ENCODE measurements around the gene CHDH. TPM values are rescaled to one million over a fixed set of nuclear protein-coding genes. Genes with fewer than 3 reads are reported as not detected.

The CHDH gene
- total RNA-seq, 1 donor from 2014 or later = 3.2 TPM

- Mint-ChIP-seq H3K27me3 (ENCODE audit: low read depth) (no peaks in the 10 kb centered on the region), H3K27ac (no peak overlapping the region), H3K36me3 (peaks cover 37% of the 10 kb centered on the region), H3K4me3 (no peak overlapping the region), H3K9me3 (no peaks in the 10 kb centered on the region), H3K4me1 (no peaks in the 10 kb centered on the region)
- no peak for DNase-seq (ENCODE audit: low spot score in 2 of 2, unreplicated experiment in 2 of 2)
- no peak for TF ChIP-seq CTCF (IDR thresholded peaks at IDR 0.05; ENCODE audit: unreplicated experiment)
Observed at GRCh38 chr3:53860196-53860595, 14.0 kb upstream of the CHDH start.

DNA sequence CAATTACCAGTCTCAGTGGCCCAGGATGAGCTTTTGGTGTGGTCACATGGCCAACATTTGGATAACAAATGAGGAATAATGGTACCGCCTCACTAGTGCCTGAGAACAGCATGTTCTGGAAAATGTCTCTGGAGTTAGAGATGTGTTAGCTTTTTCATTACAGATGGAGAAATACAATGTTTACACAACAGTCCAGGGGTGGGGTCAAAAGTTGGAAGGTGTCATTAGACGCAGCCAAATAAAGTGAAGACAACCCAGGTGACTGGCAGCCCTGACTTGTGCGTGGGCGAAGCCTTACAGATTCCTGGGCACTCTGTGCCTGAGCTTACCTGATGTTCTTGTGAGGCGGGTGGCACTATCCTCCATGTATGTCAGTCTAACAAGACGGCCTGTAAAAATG, 13.0 kb upstream of the CHDH start:
- Mint-ChIP-seq H3K27ac (no peak overlapping the region), H3K36me3 (peaks cover 29% of the 10 kb centered on the region), H3K27me3 (ENCODE audit: low read depth) (no peaks in the 10 kb centered on the region), H3K4me3 (no peak overlapping the region), H3K4me1 (no peaks in the 10 kb centered on the region), H3K9me3 (no peaks in the 10 kb centered on the region)
- no peak for DNase-seq (ENCODE audit: low spot score in 2 of 2, unreplicated experiment in 2 of 2)
- TF ChIP-seq CTCF (IDR thresholded peaks at IDR 0.05; ENCODE audit: unreplicated experiment) = no peak

GRCh38 chr3:53858096-53858741, 12.0 kb upstream of the CHDH start:
- Mint-ChIP-seq H3K4me1 (no peaks in the 10 kb centered on the region), H3K27me3 (ENCODE audit: low read depth) (no peaks in the 10 kb centered on the region), H3K27ac (no peak overlapping the region), H3K9me3 (no peaks in the 10 kb centered on the region), H3K4me3 (no peak overlapping the region), H3K36me3 (peaks cover 25% of the 10 kb centered on the region)
- no peak for DNase-seq (ENCODE audit: low spot score in 2 of 2, unreplicated experiment in 2 of 2)
- TF ChIP-seq CTCF (IDR thresholded peaks at IDR 0.05; ENCODE audit: unreplicated experiment) = no peak

DNA sequence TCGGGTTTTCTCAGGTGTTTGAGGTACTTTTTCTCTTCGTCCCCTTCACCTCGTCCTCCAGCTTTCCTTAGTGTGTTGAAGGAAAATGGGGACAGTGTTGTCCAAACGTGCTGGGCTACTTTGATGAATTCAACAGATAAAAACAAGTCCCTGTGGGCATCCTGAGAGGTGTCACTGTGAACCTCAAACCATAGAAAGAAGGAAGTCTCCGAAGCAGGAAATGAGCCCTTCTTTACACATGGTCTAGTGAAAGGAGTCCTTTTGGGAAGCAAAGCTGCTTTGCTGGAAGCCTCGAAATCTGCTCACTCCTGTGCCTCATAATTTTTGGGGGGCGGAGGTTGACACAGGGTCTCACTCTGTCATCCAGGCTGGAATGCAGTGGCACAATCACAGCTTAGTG, 10.7 kb upstream of the CHDH start:
- Mint-ChIP-seq H3K27ac (no peak overlapping the region), H3K27me3 (ENCODE audit: low read depth) (no peaks in the 10 kb centered on the region), H3K9me3 (no peaks in the 10 kb centered on the region), H3K36me3 (peaks cover 14% of the 10 kb centered on the region), H3K4me3 (no peak overlapping the region), H3K4me1 (no peaks in the 10 kb centered on the region)
- no peak for TF ChIP-seq CTCF (IDR thresholded peaks at IDR 0.05; ENCODE audit: unreplicated experiment)
- no peak for DNase-seq (ENCODE audit: low spot score in 2 of 2, unreplicated experiment in 2 of 2)

GRCh38 chr3:53850895-53851294, 4.7 kb upstream of the CHDH start:
- H3K36me3 Mint-ChIP-seq = no peaks in the 10 kb centered on the region
- no peaks in the 10 kb centered on the region for H3K9me3 Mint-ChIP-seq
- H3K4me1 Mint-ChIP-seq = peaks cover 4% of the 10 kb centered on the region
- no peak for TF ChIP-seq CTCF (IDR thresholded peaks at IDR 0.05; ENCODE audit: unreplicated experiment)
- DNase-seq (ENCODE audit: low spot score in 2 of 2, unreplicated experiment in 2 of 2) = peak in 1 of 2 experiments; percentile 66
- no peak overlapping the region for H3K4me3 Mint-ChIP-seq
- no peak overlapping the region for H3K27ac Mint-ChIP-seq
- peaks cover 25% of the 10 kb centered on the region for H3K27me3 Mint-ChIP-seq (ENCODE audit: low read depth)

GRCh38 chr3:53849916-53850315, 3.7 kb upstream of the CHDH start:
- Mint-ChIP-seq H3K27me3 (ENCODE audit: low read depth) (peaks cover 29% of the 10 kb centered on the region), H3K4me3 (no peak overlapping the region), H3K9me3 (no peaks in the 10 kb centered on the region), H3K36me3 (no peaks in the 10 kb centered on the region), H3K4me1 (peaks cover 4% of the 10 kb centered on the region), H3K27ac (no peak overlapping the region)
- no peak for DNase-seq (ENCODE audit: low spot score in 2 of 2, unreplicated experiment in 2 of 2)
- no peak for TF ChIP-seq CTCF (IDR thresholded peaks at IDR 0.05; ENCODE audit: unreplicated experiment)
